DMS153 treated with DMSO at 0.1 percent for 48 hours (cell line): ENCODE results near the gene RPL6.
"Not testable (repeated sequence)": the region's sequence is repeated elsewhere in the genome, so short reads cannot be mapped to it uniquely, and the experiment has no call there.

Experiments used
- DNase-seq: peaks from one replicate; lab custom pipeline; 2025; ENCODE audit not compliant: unreplicated experiment; lab: John Stamatoyannopoulos, UW

The RPL6 gene

DNA sequence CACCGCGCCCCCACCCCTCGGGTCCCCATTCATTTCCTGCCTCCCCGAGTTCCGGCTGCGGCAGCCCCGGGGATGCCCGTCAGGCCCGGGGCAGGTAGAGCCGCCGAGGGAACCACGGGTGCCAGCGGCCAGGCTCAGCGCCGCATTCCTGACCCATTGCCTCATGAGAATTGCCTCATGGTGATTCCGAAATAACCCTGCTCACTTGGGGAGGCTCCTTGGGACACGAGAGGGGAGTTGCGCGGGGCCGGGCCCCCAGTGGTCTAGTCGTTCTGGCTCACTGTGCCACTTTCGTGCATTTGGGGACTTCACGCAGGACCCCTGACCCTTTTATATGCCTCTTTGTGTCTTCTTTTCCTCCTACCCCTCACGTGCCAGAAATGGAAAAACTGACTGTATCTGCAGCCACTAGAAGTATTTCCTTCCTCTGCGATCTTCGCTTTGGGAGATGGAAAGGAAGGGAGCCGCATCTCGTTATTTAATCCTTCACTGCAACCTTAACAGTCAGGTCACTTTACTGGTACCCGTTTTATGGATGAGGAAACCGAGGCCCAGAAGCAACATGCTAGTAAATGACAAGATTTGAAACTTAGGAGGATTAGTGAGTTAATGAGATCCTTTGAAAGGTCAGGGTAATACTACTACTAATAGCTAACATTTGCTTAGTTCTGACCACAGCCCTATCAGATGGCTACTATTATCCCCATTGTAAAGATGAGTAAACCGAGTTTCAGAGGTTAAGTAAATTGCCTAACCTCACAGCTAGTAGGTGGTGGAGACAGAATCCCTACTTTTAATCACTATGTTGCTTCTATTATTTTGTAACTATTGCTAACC is 10.1 kb upstream of the RPL6 start:
- no peak for DNase-seq

DNA sequence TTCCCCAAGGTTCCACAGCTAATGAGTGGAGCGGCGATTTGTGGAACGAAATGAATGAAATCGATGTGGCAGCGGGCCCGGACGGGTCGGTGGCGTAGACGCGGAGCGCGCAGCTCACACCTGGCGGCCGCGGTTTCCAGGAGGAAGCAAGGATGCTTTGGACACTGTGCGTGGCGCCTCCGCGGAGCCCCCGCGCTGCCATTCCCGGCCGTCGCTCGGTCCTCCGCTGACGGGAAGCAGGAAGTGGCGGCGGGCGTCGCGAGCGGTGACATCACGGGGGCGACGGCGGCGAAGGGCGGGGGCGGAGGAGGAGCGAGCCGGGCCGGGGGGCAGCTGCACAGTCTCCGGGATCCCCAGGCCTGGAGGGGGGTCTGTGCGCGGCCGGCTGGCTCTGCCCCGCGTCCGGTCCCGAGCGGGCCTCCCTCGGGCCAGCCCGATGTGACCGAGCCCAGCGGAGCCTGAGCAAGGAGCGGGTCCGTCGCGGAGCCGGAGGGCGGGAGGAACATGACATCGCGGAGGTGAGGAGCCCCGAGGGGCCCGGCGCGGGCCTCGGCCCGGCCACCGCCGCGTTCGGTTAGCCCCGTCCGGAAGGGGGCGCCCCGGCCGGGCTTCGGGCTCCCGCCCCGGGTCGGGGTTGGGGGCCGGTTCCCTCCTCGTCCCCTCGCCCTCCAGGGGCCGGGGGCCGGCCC is 9.3 kb upstream of the RPL6 start, which contains the start of gene PTPN11:
Gene PTPN11 (plus strand): TSS at position 340 of the 689 bp plus-strand sequence. CDS start 165 bp downstream, at position 505.
- DNase-seq, result peak; percentile 71

- no peak for DNase-seq
Observed at GRCh38 chr12:112418273-112418607, 8.8 kb upstream of the RPL6 start.

- DNase-seq, result not testable (repeated sequence)
Observed at GRCh38 chr12:112415457-112415856, 6.1 kb upstream of the RPL6 start.

GRCh38 chr12:112413855-112414625 is 4.6 kb upstream of the RPL6 start:
- DNase-seq, result no peak

DNA sequence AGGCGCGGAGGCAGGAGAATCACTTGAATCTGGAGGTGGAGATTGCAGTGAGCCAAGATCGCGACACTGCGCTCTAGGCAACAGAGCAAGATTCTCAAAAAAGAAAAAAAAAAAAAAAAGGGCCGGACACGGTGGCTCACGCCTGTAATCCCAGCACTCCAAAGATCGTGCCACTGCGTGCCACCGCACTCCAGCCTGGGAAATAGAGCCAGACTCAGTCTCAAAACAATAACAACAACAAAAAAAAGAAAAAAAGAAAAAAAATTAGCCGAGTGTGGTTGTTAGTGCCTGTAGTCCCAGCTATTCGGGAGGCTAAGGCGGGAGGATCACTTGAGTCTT is 470 bp upstream of the RPL6 start:
- DNase-seq, result no peak

- no peak for DNase-seq
Observed at GRCh38 chr12:112408621-112409020, 784 bp downstream of the RPL6 start.

GRCh38 chr12:112407683-112408082 is 1.7 kb downstream of the RPL6 start:
- not testable (repeated sequence) for DNase-seq

- DNase-seq, result no peak
Observed at GRCh38 chr12:112406519-112407488, 2.6 kb downstream of the RPL6 start.

DNA sequence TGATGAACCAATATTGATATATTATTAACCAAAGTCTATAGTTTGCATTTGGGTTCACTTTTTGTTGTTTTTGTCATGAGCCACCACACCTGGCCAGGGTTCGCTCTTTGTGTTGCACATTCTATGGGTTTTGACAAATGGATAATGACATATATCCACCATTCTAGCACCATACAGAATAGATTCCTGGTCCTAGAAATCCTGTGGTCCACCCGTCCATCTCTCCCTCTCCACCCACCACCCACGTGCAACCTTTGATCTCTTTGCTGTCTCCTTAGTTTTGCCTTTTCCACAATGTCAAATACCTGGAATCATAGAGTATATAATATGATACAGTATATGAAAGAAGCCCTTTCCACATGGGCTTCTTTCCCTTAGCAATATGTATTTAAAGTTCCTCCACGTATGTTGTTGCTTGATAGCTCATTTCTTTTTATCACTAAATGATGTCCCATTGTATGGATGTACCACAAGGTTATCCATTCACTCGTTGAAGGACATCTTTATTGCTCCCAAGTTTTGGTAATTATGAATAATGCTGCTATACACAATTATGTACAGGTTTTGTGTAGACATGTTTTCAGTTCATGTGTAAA is 7.4 kb downstream of the RPL6 start:
- DNase-seq, result no peak

DNA sequence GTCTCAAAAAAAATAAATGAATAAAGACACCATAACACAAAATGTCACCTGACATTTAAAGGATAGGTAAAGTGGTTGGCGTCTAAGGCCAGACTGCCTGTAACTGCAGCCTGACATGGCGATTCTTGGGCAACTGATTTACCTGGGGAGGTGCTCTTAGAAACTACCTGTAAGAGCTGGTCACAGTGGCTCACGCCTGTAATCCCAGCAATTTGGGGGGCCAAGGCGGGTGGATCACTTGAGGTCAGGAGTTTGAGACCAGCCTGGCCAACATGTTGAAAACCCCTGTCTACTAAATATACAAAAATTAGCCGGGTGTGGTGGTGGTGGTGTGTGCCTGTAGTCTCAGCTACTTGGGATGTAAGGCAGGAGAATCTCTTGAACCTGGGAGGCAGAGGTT is 8.4 kb downstream of the RPL6 start:
- DNase-seq, result no peak

DNA sequence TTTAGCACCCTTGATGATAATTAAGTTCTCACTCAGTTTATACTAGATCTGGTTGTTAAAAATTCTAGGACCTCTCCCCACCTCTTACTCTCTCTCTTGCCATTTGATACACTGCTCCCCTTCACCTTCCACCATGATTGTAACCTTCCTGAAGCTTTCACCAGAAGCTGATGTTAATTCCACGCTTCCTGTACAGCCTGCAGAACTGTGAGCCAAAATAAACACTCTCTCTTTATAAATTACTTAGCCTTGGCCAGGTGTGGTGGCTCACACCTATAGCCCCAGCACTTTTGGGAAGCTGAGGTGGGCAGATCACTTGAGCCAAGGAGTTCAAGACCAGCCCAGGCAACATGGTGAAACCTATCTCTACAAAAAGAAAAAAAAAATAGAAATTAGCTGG is 16.1 kb downstream of the RPL6 start:
- no peak for DNase-seq

DNA sequence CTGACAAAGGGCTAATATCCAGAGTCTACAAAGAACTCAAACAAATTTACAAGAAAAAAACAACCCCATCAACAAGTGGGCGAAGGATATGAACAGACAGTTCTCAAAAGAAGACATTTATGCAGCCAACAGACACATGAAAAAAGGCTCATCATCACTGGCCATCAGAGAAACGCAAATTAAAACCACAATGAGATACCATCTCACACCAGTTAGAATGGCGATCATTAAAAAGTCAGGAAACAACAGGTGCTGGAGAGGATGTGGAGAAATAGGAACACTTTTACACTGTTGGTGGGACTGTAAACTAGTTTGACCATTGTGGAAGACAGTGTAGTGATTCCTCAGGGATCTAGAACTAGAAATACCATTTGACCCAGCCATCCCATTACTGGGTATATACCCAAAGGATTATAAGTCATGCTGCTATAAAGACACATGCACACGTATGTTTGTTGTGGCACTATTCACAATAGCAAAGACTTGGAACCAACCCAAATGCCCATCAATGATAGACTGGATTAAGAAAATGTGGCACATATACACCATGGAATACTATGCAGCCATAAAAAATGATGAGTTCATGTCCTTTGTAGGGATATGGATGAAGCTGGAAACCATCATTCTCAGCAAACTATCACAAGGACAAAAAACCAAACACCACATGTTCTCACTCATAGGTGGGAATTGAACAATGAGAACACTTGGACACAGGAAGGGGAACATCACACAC is 19.3 kb downstream of the RPL6 start:
- not testable (repeated sequence) for DNase-seq

DNA sequence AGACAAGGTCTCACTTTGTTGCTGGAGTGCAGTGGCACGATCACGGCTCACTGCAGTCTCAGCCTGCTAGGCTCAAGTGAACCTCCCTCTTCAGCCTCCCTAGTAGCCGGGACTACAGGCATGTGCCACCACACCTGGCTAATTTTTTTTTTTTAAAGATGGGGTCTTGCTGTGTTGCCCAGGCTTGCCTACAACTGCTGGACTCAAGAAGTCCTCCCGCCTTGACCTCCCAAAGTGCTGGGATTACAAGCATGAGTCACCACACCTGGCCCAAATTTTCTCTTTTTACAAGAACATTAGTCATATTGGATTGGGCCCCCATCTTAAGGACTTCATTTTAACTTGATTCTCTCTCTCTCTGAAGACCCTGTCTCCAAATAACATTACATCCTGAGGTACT is 20.2 kb downstream of the RPL6 start:
- no peak for DNase-seq

GRCh38 chr12:112386726-112387125 is 22.7 kb downstream of the RPL6 start:
- no peak for DNase-seq

DNA sequence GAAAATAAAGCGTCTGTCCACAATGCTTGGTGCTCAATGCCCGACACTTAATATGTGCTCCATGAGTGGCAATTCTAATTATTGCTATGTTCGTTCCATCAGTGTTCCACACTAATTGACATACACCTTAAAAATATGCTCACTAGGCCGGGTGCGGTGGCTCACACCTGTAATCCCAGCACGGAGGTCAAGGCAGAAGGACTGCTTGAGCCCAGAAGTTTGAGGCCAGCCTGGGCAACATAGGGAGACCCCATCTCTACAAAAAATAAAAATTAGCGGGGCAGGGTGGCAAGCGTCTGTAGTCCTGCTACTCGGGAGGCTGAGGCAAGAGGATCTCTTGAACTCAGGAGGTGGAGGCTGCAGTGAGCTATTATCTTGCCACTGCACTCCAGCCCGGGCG is 26.5 kb downstream of the RPL6 start:
- DNase-seq, result no peak

GRCh38 chr12:112381883-112382796 is 27.3 kb downstream of the RPL6 start, which contains the start of gene HECTD4:
Gene HECTD4 (minus strand): TSS chr12:112382431. CDS start chr12:112382128, 303 bp downstream.
- peak; percentile 77 for DNase-seq

DNA sequence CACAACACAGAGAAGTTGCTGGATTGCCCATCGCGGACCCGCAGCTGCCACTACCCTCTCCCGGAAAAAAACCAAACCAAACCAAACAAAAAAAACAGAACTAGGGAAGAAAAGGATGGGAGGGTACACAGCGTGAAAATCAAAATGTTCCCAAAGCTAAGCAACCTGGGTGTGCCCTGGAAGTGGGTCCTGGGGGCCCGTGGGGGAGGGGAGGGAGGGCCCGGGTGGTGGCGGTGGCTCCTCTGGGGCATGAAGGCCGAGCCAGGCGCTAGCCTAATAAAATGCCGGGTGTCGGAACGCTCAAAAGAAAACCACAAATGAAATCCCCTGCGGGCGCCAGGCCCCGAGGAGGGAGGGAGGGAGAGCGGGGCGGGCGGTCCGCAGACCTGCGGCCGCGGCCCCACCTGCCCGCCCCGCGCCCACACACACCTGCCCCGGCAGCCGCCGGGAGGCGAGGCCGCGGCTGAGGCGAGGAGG is 28.0 kb downstream of the RPL6 start:
- DNase-seq, result no peak
